ENCODE measurements around the gene POP4. TPM values are rescaled to one million over a fixed set of nuclear protein-coding genes. Genes with fewer than 3 reads are reported as not detected.

Gene POP4
- total RNA-seq, 1 donor from 2014 or later = 26.8 TPM

DNA sequence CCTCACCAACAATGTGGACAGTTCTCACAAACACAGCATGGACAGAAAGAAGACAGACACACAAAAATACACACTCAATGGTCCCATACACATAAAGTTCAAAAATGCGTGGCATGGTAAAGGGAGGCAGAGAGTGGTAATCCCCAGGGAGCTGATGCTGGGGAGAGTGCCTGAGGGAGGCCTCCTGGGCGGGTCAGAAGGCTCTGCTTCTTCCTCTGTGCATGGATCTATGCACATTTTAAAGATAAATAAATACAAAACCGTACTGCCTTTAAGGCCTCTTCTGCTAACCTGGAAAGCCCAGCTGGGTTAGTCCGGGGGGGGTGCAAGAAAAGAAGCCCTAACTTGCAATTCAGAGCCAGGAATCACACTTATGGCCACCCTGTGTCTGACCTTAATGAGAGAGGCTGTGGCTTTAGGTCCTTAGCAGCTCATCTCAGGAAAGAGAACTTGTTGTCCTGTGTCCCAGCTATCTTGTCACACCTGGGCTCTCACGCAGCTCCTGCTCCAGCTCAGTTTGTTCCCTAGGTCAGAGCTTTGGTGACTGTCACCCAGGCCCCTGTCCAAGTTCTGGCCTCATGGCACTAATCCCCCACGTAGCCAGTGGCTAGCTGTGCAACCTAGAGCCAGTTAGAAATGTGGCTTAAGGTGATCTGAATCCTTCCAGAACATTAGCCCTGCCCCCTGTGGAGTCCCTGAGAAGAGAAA is 28.5 kb downstream of the POP4 start:
- no peaks in the 10 kb centered on the region for H3K9me3 ChIP-seq
- intact Hi-C loops (cut with DNase I) = no loop called here
- H3K36me3 ChIP-seq = no peaks in the 10 kb centered on the region
- H3K4me3 ChIP-seq = no peak overlapping the region
- H3K27ac ChIP-seq = no peak overlapping the region
- H3K4me1 ChIP-seq = no peaks in the 10 kb centered on the region
- H3K27me3 ChIP-seq = no peaks in the 10 kb centered on the region
- TF ChIP-seq, protein P1, sequence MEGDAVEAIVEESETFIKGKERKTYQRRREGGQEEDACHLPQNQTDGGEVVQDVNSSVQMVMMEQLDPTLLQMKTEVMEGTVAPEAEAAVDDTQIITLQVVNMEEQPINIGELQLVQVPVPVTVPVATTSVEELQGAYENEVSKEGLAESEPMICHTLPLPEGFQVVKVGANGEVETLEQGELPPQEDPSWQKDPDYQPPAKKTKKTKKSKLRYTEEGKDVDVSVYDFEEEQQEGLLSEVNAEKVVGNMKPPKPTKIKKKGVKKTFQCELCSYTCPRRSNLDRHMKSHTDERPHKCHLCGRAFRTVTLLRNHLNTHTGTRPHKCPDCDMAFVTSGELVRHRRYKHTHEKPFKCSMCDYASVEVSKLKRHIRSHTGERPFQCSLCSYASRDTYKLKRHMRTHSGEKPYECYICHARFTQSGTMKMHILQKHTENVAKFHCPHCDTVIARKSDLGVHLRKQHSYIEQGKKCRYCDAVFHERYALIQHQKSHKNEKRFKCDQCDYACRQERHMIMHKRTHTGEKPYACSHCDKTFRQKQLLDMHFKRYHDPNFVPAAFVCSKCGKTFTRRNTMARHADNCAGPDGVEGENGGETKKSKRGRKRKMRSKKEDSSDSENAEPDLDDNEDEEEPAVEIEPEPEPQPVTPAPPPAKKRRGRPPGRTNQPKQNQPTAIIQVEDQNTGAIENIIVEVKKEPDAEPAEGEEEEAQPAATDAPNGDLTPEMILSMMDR (IDR thresholded peaks at IDR 0.05) = no peak
- DNase-seq (ENCODE audit: low spot score in 2 of 2) = no peak

DNA sequence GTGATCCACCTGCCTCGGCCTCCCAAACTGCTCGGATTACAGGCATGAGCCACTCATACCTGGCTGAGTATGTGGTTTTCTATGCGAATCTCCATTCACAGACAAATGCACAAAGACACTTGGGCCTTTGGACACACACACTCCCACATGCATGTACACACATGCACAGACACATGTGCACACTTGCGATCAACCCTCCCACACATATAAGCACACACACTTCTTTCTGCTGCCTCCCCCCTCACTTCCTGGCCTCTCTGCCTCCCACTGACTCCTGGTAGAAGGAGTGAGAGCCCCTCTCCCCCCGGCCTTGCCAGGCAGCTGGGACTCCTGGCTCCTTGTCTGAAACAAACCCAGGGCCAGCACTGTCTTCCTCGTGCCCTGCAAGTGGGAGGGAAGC is 29.9 kb downstream of the POP4 start:
- Histone ChIP-seq H3K27ac (no peak overlapping the region), H3K4me1 (no peaks in the 10 kb centered on the region), H3K4me3 (no peak overlapping the region), H3K9me3 (no peaks in the 10 kb centered on the region), H3K36me3 (no peaks in the 10 kb centered on the region), H3K27me3 (no peaks in the 10 kb centered on the region)
- DNase-seq (ENCODE audit: low spot score in 2 of 2) = no peak
- TF ChIP-seq, protein P1 (IDR thresholded peaks at IDR 0.05) = no peak
- intact Hi-C loops (cut with DNase I) = no loop called here

DNA sequence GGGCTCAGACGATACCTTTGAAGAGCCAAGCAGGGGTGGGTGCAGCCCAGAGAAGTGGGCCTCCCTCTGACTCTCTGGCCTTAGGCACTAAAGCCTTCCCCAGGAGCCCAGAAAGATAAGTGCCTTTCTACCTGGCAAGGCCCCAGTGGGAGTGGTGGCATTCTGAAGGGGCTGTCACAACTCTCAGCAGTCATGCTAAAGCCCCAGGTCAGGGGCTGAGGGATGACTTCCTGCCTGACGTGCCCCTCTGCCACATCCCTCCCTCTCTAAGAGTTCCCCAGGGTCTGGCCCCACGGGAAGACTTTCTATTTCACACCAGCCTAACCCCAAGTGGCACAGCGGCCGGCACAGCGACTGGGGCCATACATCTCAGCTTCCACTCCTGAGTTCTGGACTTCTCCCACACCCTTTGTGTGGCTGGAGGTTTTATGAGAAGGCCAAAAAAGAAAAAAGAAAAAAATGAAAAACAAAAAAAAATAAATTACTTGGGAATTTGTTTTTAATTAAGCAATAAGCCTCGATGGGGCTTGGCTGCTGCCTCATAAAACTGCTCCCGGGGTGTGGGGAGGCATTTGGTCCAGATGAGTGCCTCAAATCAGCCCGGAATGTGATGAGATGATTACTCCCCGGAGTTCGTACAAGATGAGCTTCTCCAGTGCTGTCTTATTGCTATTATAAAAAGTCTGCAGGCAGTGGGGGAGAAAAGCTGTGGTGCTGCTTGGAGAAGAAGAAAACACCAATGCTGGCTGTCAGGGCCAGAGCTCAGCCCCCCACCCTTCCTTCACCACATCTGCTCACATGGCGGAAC is 30.7 kb downstream of the POP4 start:
- intact Hi-C loops (cut with DNase I) = no loop called here
- H3K9me3 ChIP-seq = no peaks in the 10 kb centered on the region
- H3K4me3 ChIP-seq = no peak overlapping the region
- no peaks in the 10 kb centered on the region for H3K4me1 ChIP-seq
- DNase-seq (ENCODE audit: low spot score in 2 of 2) = no peak
- no peaks in the 10 kb centered on the region for H3K36me3 ChIP-seq
- H3K27me3 ChIP-seq = no peaks in the 10 kb centered on the region
- TF ChIP-seq, protein P1 (IDR thresholded peaks at IDR 0.05) = no peak
- no peak overlapping the region for H3K27ac ChIP-seq

DNA sequence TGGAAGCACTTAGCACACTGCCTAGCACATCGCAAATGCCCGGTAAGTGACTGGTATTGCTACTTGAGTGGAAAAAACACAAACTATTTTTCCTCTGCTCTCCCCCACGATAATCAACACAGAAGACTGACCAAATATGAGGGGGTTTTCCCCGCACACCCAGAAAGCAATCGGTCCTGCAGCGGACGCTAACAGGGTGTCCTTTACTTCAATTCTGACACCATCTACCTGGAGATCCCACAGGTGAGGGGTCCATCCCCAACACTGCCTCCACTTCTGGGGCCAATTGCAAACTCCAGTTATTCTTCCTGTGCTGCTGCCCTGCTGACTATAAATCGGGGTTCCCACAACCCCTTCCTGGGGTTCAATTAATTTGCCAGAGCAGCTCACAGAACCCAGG is 33.0 kb downstream of the POP4 start:
- intact Hi-C loops (cut with DNase I) = no loop called here

DNA sequence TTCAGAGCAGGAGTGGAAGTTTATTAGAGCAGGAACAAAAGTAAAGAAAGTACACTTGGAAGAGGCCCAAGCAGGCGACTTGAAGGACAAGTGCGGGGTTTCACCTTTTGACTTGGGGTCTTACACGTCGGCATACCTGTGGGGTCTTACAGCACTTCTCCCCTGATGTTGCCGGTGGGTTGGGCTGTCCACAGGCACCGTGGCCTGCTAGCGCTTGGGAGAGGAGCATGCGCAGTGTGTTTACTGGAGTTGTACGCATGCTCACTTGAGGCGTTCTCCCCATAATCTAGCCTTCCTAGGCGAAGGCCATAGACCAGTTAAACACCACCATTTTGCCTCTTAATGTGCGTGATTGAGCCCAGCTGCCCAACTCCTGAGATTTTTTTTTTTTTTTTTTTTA is 34.1 kb downstream of the POP4 start:
- TF ChIP-seq, protein P1 (IDR thresholded peaks at IDR 0.05) = no peak
- Histone ChIP-seq H3K4me1 (no peaks in the 10 kb centered on the region), H3K27me3 (no peaks in the 10 kb centered on the region), H3K4me3 (no peak overlapping the region), H3K27ac (no peak overlapping the region), H3K36me3 (no peaks in the 10 kb centered on the region), H3K9me3 (no peaks in the 10 kb centered on the region)
- DNase-seq (ENCODE audit: low spot score in 2 of 2) = no peak
- intact Hi-C loops (cut with DNase I) = no loop called here

More for the DNA sequence above, 33.0 kb downstream of the POP4 start:
- TF ChIP-seq, protein P1 (IDR thresholded peaks at IDR 0.05) = no peak
- H3K36me3 ChIP-seq = no peaks in the 10 kb centered on the region
- DNase-seq (ENCODE audit: low spot score in 2 of 2) = no peak
- no peak overlapping the region for H3K4me3 ChIP-seq
- H3K9me3 ChIP-seq = no peaks in the 10 kb centered on the region
- no peak overlapping the region for H3K27ac ChIP-seq
- no peaks in the 10 kb centered on the region for H3K4me1 ChIP-seq
- no peaks in the 10 kb centered on the region for H3K27me3 ChIP-seq

All from ascending aorta (tissue), 2 donors.